HG03378 (cell line): ENCODE measurements around the gene ANXA11.

Experiments
- ATAC-seq: cut with Tn5 transposase; IDR thresholded peaks from one replicate; pipeline ENCODE4 v1.9.1; 2021; ENCODE audit warnings: mild to moderate bottlenecking, moderate library complexity; ENCODE audit not compliant: unreplicated experiment

ANXA11 gene

GRCh38 chr10:80191589-80192270, 13.6 kb downstream of the ANXA11 start:
- no peak for ATAC-seq

GRCh38 chr10:80188713-80189112, 16.6 kb downstream of the ANXA11 start:
- ATAC-seq, result no peak

GRCh38 chr10:80187465-80188409, 17.6 kb downstream of the ANXA11 start:
- ATAC-seq, result peak; percentile 72

GRCh38 chr10:80187060-80187459, 18.3 kb downstream of the ANXA11 start:
- no peak for ATAC-seq

GRCh38 chr10:80186364-80187012, 18.8 kb downstream of the ANXA11 start:
- ATAC-seq, result no peak

- ATAC-seq, result no peak
Observed at GRCh38 chr10:80185578-80186299, 19.6 kb downstream of the ANXA11 start.

GRCh38 chr10:80184291-80184690, 21.0 kb downstream of the ANXA11 start:
- no peak for ATAC-seq

- no peak for ATAC-seq
Observed at GRCh38 chr10:80183436-80183835, 21.9 kb downstream of the ANXA11 start.

GRCh38 chr10:80182986-80183385, 22.4 kb downstream of the ANXA11 start:
- no peak for ATAC-seq

- no peak for ATAC-seq
Observed at GRCh38 chr10:80177781-80178636, 27.3 kb downstream of the ANXA11 start.

GRCh38 chr10:80176526-80176925, 28.8 kb downstream of the ANXA11 start:
- no peak for ATAC-seq

GRCh38 chr10:80174641-80175395, 30.5 kb downstream of the ANXA11 start:
- no peak for ATAC-seq

- no peak for ATAC-seq
Observed at GRCh38 chr10:80173466-80173865, 31.9 kb downstream of the ANXA11 start.

- ATAC-seq, result no peak
Observed at GRCh38 chr10:80172896-80173295, 32.4 kb downstream of the ANXA11 start.

GRCh38 chr10:80171248-80171660, 34.1 kb downstream of the ANXA11 start:
- ATAC-seq, result no peak

- no peak for ATAC-seq
Observed at GRCh38 chr10:80170641-80171040, 34.7 kb downstream of the ANXA11 start.

- ATAC-seq, result no peak
Observed at GRCh38 chr10:80170026-80170425, 35.3 kb downstream of the ANXA11 start.

- no peak for ATAC-seq
Observed at GRCh38 chr10:80168679-80169380, 36.5 kb downstream of the ANXA11 start.

GRCh38 chr10:80168162-80168511, 37.2 kb downstream of the ANXA11 start:
- no peak for ATAC-seq
